Stimulated activated CD8-positive, alpha-beta memory T cell treated with anti-CD3 and anti-CD28 coated beads, Interleukin-7, amount 100 ng/mL, for 24 hours (primary cell): ENCODE results near the gene KPNA1.
A peak's percentile ranks its signal among the peaks of the same experiment; 100 is the strongest.

Experiments used
- DNase-seq: peaks from one replicate; pipeline ENCODE4 v3.0.0-alpha.2; 2020; ENCODE audit warnings: low read depth

Gene KPNA1

DNA sequence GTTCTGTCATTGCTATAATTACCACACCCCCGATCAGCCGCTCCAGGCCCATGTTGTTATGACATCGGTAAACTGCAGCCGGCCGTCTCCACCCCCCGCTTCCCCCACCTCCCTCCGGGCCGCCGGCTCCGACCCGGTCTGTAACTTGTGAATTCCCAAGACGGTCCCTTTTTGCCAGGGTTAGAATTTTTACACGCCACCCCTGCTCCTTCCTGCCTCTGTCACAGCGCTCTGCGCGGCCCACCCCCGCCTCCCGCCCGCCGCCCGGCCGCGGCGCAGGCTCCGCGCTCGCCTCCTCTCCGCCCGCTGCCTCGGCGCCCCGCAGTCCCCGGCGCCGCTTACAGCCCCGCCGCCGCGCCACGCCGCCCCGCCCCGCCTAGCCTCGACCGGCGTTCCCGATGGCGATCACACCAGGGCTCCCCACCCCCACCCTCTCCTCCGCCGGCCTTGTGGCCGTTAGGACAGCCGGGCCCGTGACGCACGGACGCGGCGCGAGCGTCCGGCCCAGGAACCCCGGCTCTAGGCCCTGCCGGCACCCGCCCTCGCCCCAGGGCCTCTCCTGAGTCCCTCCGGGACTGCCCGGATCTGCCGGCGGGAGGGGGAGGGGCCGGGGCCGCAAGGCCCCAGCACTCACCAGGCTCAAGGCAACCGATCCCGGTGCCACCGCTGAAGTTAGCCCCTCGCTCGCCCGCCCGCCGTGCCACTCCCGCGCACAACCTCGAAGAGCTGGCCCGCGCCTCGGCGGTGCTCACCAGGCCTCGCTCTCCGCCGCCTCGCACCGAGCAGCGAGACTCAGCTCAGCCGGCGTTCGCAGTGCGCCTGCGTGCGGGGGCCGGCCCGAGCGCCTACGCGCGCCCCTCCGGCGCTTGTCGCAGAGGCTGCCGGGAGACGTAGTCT is at the start of gene KPNA1:
Gene KPNA1 (minus strand): TSS at position 817 of the 897 bp plus-strand sequence. CDS start 18,374 bp downstream, outside the sequence.
- peak; percentile 63 for DNase-seq

DNA sequence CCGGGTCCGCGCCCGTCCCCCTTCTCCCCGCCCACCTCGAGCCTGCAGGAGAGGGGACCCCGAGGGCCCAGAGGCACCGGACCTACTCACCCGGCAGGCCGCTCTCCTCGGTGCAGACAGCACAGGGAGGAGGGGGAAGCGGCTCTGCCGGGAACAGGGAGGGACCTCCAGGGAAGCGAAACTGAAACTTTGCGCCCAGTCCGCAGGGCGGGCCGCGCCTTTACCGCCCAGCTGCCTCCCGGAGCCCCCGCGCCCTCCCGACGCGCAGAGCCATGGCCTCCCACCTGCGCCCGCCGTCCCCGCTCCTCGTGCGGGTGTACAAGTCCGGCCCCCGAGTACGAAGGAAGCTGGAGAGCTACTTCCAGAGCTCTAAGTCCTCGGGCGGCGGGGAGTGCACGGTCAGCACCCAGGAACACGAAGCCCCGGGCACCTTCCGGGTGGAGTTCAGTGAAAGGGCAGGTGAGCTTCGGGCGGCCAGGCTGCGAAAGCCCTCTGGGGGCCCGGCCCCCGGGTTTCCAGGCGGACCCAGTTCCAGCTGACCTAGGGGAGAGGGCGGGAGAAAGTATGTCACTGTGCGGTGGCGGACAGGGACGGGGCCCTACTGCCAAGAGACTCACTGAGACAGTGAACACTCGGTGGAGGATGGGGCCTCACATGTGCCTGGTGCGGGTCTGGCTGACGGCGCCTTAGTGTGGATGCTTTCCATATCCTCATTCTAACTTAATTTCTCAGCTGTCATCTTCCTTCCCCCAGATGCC is 49.6 kb upstream of the KPNA1 start, which contains the start of the genes DTX3L and PARP9:
Gene DTX3L (plus strand): TSS at position 184 of the 758 bp plus-strand sequence. CDS start 89 bp downstream, at position 273.
Gene PARP9 (minus strand): TSS at position 146 of the 758 bp plus-strand sequence. CDS start 4,680 bp downstream, outside the sequence.
- DNase-seq: peak; percentile 40

DNA sequence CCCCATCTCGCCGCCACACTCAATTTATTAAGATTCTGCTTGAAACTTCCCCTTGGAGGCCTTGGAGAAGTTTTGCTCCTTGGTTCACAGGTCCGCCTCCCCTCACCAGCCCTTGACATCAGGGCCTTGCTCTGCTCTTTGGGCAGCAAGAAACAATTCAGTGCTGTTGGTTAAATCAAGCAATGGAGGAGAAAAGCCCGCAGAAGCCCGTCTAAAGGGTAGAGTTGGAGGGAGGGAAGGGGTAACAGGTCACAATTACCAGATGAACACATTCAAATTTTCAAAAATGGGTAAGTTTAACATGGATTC is 48.9 kb upstream of the KPNA1 start:
- no peak for DNase-seq

DNA sequence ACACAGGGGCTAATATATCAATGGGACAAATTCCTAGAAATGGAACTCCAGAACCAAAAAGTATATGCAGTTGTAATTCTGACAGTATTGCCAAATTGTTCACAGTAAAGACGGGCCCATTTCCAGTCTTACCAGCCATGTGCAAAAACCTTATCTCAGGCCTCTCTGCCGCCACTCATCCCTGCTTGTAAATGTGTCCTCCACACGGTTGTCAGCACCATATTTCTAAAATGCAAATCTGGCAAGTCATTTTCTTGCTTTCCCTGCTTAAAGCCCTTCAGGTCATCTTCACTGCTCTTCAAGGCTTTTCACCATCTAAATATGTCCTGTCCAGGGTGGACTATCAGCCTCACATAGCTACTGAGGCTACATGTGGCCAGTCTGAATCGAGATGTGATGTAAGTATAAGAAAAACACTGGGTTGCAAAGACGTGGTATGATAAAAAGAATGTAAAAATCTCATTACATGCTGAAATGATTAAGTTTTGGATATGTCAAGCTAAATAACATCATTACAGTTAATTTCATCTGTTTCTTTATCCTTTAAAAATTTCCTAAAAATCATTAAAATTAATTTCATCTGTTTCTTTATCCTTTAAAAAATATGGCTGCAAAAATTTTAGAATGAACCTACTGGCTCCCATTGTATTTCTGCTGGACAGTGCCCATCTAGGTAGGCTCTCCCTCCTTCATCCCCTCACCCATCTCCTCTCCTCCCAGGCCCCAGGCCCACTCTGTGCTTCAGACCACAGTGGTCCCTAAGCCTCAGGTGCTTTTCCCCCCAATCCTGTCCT is 48.4 kb upstream of the KPNA1 start:
- no peak for DNase-seq

DNA sequence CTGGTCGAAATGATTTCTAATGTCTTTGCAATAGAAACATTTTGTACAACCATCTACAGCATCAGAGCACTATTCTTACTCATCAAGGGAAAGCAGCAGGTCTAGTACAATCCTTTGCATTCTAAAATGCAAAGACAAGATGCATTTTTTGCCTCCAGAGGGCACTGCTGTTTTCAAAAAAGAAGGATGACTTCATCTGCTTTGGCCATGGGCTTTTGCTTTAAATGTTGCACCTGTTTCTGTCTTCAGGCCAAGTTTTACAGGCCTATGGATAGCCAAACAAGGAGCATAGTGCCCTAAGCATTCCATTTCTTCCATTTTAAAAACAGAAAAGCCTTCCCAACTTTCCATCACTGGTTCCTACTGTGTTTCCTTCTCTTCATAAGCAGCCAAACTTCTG is 45.9 kb upstream of the KPNA1 start:
- DNase-seq: no peak

DNA sequence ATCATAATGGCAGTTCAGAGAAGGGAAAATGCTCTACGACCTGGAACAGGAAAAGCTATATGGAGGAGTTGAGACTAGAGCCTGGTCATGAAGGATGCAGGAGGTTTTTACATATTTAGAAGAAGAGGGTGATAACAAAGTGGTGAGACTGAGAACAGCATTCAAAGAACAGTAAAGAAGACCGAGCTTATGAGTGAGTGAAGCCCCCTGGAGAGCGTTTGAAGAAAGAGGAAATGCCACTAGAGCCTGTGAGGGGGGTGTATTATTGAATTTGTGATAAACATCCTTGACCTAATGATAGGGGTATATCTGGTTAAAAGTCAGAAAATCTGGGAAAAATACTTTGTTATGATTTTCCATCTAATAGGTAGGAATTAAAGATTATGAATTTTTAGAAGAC is 45.2 kb upstream of the KPNA1 start:
- DNase-seq: no peak

DNA sequence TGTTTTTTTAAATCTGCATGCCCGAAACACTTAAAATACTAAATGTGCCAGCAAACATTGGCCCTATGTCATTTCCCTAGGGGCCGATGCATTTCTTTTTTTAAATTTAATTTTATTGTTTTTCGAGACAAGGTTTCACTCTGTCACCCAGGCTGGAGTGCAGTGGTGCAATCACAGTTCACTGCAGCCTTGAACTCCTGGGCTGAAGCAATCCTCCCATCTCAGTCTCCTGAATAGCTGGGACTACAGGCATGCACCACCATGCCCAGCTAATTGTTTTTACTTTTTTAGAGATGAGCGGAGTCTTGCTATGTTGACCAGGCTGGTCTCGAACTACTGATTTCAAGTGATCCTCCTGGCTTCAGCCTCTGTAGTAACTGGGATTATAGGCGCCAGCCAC is 43.9 kb upstream of the KPNA1 start:
- DNase-seq: no peak

DNA sequence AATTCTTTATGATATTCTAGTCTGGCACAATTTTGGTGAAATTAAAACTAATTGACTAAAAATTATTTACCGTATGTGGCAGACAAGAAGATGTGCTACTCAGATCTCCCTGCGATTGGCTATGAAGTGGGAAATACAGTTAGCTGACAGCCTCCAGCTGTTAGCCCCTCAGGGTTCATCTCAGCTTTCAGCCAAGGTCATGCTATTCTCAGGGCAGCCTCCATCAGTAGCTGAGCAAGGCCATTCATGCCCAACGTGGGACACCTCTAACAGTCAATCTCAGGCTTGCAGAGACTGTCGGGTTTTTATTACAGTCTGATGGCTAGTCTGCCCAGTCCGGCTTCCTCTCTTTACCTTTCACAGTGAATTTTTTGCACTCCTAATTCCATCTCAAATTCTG is 42.6 kb upstream of the KPNA1 start:
- DNase-seq: no peak

DNA sequence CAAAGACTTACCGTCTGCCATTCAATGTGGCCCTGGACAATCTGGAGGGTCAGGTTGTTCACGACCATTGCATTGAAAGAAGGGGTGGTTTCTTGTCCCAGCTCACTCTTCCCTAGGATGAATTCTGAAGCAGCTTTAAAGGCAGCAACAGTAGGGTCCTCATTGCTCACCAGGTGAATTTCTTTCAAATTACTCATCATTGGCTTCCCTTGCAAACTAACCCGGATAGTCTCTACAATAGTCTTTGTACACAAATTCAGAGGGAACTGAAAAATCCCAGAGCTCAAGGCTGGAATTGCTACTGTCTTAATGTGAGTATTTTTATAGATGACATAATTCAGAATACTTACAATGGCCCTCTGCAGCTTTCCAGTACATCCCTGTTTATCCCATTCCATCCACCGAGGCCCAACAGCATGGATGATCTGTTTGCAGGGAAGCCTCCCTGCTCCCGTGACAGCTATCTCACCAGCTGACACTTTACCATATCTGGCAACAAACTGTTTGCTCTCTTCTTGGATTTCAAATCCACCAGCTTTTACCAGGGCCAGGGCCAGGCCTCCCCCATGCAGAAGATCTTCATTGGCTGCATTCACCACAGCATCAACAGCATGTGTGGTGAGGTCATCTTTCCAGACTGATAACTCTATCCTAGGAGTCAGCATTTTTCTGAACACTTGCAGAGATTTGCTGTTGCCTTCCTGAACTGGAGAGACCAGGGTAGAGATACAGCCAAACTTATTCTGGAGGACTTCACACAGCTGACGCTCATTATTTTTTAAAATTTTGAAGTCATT is 40.7 kb upstream of the KPNA1 start:
- no peak for DNase-seq

DNA sequence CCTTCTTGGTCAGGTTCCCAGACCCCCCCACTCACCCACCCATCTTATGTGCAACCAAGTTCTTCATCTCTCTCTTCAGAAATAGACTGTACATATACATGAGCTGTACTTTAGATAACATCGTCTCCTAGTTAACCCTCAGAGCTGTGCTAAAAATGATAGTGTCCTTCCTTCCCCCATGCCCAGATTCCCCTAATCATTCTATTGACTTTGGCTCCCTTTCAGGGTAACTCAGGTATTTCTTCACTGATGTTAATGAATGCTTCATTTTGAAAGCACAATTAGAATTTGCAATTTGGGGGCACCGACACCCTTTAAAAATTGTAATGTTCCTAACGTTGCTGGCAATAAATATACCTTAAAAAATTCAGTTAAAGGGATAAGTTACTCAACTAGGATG is 38.4 kb upstream of the KPNA1 start:
- DNase-seq: no peak

DNA sequence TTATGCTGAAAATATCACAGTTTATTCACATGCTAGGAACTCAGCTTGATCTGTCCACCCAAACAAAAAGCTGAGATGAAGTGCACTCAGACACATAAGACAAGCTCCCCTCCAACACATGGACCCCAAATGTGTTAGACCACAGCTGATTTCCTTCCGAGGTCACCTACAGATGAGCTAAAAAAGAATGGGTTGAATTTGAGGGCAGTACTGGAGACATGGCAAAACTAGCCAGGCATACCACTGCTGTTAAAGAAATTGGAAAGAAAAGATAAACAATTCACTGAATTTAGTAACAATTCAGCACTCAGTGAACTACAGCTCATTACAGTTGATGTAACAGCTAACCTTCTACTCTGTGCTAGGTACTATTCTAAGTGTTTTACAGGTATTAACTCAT is 33.9 kb upstream of the KPNA1 start:
- DNase-seq: no peak

DNA sequence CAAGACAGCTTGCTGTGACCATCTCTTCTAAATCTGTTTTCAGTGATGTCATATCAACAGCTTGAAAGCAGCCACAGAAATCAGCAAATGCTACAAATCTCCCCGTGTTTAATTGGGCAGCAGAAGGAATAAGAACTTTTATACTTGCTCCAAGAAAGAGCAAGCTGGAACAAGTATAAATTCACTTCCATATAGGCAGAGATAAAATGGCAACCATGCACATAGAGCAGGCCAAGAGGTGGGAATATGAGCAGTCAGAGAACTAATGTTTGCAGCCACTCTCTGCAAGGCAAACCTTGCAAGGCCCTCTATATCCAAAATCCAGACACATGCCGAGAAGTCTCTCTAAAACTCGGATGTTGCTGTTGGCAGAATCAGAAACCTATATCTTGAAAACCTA is 33.3 kb upstream of the KPNA1 start:
- DNase-seq: no peak

DNA sequence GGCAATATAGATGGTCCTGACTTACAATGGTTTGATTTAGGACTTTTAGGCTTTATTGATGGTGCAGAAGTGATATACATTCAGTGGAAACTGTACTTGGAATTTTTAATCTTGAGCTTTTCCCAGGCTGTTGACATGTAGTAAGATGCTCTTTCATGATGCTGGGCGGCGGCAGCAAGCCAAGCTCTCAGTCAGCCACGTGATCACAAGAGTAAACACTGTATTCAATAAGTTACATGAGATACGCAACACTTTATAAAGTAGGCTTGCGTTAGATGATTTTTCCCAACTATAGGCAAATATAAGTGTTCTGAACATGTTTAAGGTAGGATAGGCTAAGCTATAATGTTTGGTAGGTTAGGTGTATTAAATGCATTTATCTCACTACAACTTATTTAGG is 31.4 kb upstream of the KPNA1 start:
- no peak for DNase-seq

DNA sequence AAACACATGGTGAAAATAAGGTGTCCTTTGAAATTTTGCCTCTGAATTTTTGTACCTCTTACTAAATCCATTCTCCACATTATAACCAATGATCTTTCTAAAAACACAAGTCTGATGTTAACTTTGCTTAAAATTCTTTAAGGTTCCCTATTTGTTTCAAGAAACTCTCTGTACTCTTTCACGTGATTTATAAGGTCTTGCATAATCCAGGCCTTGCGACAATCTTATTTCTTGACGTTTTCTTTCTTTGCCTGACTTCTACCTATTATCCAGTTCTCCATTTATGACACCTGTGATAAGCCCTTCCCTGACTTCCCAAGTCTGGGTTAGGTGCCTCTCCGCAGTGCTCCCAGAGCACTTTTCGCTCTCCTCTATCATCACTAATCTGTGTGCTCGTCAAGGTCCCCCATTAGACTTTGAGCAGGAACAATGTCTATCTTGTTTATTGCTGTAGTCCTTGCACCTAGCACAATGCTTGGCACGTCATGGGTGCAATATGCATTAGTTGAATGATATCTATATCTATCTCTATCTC is 24.3 kb upstream of the KPNA1 start:
- DNase-seq: no peak

DNA sequence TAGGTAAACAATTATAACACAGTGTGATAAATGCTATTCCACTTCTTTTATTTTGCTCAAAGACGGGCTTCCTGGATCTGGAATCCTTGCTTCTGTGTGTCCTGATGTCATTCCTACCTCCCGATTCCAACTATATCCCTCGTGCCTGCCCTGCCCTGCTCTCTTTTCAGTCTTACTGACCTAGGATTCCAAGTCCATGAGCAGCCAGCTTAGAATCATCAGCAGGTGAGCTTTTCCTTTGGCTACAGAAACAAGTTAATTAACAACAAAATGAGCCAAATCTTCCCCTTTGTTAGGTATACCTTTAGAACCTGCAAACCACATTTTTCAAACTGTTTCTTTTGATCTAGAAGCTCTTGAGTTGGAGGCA is 21.9 kb upstream of the KPNA1 start:
- no peak for DNase-seq

DNA sequence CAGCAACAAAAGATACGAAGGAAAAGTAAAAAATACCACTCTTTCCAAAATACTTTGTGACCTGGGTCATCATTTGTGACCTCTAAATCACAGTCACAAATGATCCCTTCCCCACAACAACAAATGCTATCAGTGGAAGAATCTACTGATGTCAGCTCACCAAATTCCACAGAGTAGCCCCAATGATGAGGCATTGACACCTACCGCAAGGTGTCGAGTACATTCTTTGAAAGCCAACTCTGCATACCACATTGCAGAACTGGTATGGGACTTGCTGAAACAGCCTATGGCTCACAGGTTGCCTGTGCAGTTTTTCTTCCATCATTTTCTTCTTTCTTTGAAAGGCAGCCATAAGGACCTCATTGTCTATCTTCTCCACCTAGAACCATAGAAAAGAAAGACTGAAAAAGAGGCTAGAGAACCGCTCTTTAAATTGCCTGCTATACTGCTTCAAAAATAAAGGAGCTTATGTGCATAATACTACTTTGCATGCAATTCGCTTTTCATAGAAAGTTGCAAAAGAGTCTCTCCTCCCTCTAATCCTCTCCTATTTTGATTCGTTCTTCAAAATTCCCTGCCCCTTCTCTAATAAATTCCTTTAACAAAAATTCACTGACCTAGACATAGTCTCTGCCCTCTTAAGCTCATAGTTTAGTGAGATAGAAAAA is 21.4 kb upstream of the KPNA1 start:
- no peak for DNase-seq

DNA sequence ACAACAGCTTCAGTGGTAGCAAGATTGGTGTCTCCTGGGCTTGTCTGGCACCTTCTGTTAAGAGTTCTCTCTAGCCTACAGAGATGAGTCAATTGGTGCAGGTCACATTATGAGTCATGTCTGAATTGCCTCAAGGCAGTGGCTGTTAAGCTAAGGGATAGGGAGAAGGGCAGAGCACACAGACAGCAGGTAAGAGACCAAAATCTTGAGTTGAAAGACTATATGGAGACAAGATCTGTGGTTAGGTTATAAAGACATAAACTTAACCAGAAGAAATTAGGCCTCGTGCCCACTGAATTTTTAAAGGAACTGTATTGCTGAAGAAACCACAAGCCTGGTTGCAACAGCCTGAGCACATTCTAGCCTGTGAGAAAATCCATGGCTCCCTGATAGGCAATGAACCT is 19.2 kb upstream of the KPNA1 start:
- no peak for DNase-seq

DNA sequence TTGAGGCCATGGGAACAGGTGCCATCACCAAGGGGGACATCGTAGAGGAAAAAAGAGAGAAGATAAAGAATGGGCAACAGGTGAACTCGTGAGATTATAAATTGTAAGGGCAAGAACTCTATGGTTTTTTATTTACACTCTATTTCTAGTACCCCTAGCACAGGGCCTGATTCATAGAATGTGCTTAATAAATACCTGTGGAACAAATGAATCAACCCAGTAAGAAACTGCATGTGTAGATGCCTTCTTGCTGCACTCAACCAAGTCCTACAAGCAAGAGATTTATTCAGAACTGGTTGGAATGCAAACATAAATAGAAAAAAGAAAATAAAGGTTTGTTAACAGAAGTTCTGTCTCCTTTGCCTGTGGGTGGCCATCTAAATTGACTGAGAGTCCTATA is 18.7 kb upstream of the KPNA1 start:
- DNase-seq: no peak

DNA sequence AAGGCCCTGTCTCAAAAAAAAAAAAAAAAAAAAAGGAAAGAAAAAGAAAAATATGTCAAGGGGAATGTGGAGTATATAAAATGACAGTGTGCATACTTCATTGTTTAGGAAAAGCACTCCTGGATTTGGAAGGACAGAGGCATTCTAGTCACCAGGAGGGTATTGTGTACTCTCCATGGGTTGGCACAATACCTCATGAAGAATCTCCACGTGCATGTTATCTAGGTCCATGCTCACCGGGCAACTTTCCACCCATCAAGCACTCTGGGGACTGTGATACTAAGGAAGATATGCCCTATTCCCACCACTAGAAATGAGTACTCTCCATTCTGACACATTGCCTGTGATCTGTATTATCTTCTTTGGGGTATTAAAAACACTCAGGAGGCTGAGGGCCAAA is 15.4 kb upstream of the KPNA1 start:
- no peak for DNase-seq

DNA sequence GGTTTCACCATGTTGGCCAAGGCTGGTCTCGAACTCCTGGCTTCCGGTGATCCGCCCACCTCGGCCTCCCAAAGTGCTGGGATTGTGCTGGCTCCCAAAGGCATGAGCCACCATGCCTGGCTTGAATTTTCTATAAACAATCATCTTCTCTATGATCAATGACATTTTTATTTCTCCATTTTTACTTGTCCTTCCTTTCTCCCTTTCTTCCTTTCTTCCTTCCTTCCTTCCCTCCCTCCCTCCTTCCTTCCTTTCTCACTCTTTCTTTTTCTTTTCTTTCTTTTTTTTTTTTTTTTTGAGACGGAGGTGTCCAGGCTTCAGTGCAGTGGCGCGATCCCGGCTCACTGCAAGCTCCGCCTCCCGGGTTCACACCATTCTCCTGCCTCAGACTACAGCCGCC is 8.6 kb upstream of the KPNA1 start:
- no peak for DNase-seq

DNA sequence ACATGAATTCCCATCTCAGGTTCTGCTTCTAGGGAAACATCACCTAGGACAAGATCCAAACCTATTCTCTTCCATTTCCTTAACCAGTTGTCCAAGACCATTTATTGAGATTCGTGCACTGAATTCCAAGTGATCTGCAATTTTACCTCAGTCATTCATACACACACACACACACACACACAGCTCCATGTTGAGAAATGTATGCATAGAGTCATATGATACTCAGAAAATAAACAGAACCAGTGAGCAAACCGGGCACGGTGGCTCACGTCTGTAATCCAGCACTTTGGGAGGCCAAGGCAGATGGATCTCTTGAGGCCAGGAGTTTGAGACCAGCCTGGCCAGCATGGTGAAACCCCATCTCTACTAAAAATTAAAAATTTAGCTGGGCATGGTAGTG is 6.1 kb upstream of the KPNA1 start:
- DNase-seq: no peak
